ENCODE results near the gene SAPCD2.

SAPCD2 gene

GRCh38 chr9:137052998-137053943, 17.1 kb downstream of the SAPCD2 start:
- no peak for TF ChIP-seq CTCF (IDR thresholded peaks at IDR 0.05)

DNA sequence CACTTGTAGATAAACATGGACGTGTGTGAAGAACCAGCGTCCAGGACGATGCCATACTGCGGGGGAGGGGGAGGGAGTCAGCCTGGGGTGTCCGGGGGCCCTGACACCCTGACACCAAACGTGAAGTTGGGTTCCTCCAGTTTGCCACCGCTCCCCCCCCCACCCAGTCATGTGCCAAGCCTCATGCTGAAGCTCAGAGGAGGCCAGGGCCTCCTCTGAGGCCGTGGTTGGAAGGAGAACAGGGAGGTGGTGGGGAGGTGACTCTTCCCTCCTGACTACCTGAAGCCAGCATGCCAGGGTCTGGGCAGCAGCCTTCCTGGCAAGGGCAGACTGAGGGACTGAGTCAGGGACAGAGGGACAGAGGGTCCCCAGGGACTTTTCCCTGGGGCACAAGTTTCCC, 18.1 kb downstream of the SAPCD2 start:
- TF ChIP-seq CTCF (IDR thresholded peaks at IDR 0.05) = no peak

DNA sequence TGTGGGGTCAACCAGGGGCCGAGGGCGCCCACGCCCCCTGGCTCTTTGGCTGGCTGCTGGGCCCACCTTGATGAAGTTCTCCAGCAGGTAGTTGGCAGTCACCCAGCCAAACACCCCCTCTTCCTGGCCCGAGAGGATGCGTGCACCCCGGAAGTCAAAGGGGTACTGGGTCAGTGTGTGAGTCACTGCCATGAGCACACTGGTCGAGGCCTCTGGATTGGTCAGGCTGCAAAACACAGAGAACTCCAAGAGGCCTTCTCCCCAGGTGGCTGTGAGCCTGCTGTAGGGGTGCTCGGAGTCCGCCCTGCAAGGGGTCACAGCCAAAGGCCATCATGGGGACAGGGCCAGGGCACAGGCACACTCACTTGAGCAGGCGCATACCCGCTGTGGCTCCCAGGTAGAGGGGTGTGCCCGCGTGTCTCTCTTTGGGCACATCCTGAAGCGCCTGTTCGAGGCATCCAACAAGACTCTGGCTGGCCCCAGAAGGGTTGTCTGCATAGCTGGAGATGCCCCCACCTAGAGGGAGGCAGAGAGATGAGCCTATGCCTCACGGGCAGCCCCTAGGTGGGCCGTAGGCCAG, 19.1 kb downstream of the SAPCD2 start:
- TF ChIP-seq CTCF (IDR thresholded peaks at IDR 0.05) = no peak

- no peak for TF ChIP-seq CTCF (IDR thresholded peaks at IDR 0.05)
Measured at GRCh38 chr9:137050570-137050969, 19.8 kb downstream of the SAPCD2 start.

GRCh38 chr9:137049544-137050449, 20.6 kb downstream of the SAPCD2 start:
- TF ChIP-seq CTCF (IDR thresholded peaks at IDR 0.05) = peak; percentile 56

- no peak for TF ChIP-seq CTCF (IDR thresholded peaks at IDR 0.05)
Measured at GRCh38 chr9:137048655-137049543, 21.5 kb downstream of the SAPCD2 start.
